ENCODE results near the gene ACER3. TPM values are rescaled to one million over a fixed set of nuclear protein-coding genes. Genes with fewer than 3 reads are reported as not detected.

The ACER3 gene
- total and polyA plus RNA-seq, 5 experiments from 2014 or later, result 3.1 to 7.8 (median 6.3) TPM

- no peak for ATAC-seq
- DNase-seq, result no peak
- no peak overlapping the region for H3K27ac Mint-ChIP-seq
- POLR2A ChIA-PET, result no interaction called here
- no peak overlapping the region for H3K4me3 Mint-ChIP-seq
- H3K9me3 Mint-ChIP-seq, result no peaks in the 10 kb centered on the region
- no peaks in the 10 kb centered on the region for H3K36me3 Mint-ChIP-seq
- H3K4me1 Mint-ChIP-seq, result no peaks in the 10 kb centered on the region
- peaks cover 15 to 37% (median 25%) of the 10 kb centered on the region in 5 donors for H3K27me3 Mint-ChIP-seq
Observed at GRCh38 chr11:77029829-77030228, 169.1 kb downstream of the ACER3 start.

- ATAC-seq, result no peak
- no peak for DNase-seq
- Mint-ChIP-seq H3K27ac (no peak overlapping the region), H3K27me3 (peaks cover 15 to 39% (median 25%) of the 10 kb centered on the region in 5 donors), H3K36me3 (no peaks in the 10 kb centered on the region), H3K9me3 (no peaks in the 10 kb centered on the region), H3K4me1 (no peaks in the 10 kb centered on the region), H3K4me3 (no peak overlapping the region)
- POLR2A ChIA-PET, result no interaction called here
Observed at GRCh38 chr11:77030834-77031414, 170.2 kb downstream of the ACER3 start.

GRCh38 chr11:77031599-77031998 is 170.9 kb downstream of the ACER3 start:
- H3K4me3 Mint-ChIP-seq, result no peak overlapping the region
- POLR2A ChIA-PET, result no interaction called here
- H3K27ac Mint-ChIP-seq, result no peak overlapping the region
- H3K9me3 Mint-ChIP-seq, result no peaks in the 10 kb centered on the region
- DNase-seq, result no peak
- ATAC-seq, result no peak
- H3K36me3 Mint-ChIP-seq, result no peaks in the 10 kb centered on the region
- peaks cover 17 to 46% (median 28%) of the 10 kb centered on the region in 5 donors for H3K27me3 Mint-ChIP-seq
- no peaks in the 10 kb centered on the region for H3K4me1 Mint-ChIP-seq

GRCh38 chr11:77035039-77035438 is 174.3 kb downstream of the ACER3 start:
- Mint-ChIP-seq H3K4me3 (no peak overlapping the region), H3K27ac (no peak overlapping the region), H3K27me3 (peaks cover 26 to 54% (median 42%) of the 10 kb centered on the region in 5 donors), H3K4me1 (peaks cover 4 to 9% (median 9%) of the 10 kb centered on the region in 4 donors), H3K9me3 (peaks cover 0 to 2% (median 0%) of the 10 kb centered on the region in 9 donors), H3K36me3 (no peaks in the 10 kb centered on the region)
- no peak for DNase-seq
- POLR2A ChIA-PET, result no interaction called here
- no peak for ATAC-seq

- Mint-ChIP-seq H3K4me1 (peaks cover 4 to 10% (median 9%) of the 10 kb centered on the region in 4 donors), H3K27me3 (peaks cover 22 to 54% (median 39%) of the 10 kb centered on the region in 5 donors), H3K27ac (no peak overlapping the region), H3K9me3 (peaks cover 0 to 2% (median 0%) of the 10 kb centered on the region in 9 donors), H3K4me3 (no peak overlapping the region), H3K36me3 (no peaks in the 10 kb centered on the region)
- DNase-seq (no peak), ATAC-seq (no peak)
- POLR2A ChIA-PET, result no interaction called here
Observed at GRCh38 chr11:77035580-77035979, 174.9 kb downstream of the ACER3 start.

GRCh38 chr11:77036398-77036797 is 175.7 kb downstream of the ACER3 start:
- Mint-ChIP-seq H3K9me3 (peaks cover 0 to 2% (median 0%) of the 10 kb centered on the region in 9 donors), H3K36me3 (no peaks in the 10 kb centered on the region), H3K4me3 (no peak overlapping the region), H3K4me1 (peaks cover 4 to 13% (median 9%) of the 10 kb centered on the region in 4 donors), H3K27ac (no peak overlapping the region), H3K27me3 (peaks cover 22 to 54% (median 39%) of the 10 kb centered on the region in 5 donors)
- DNase-seq (no peak), ATAC-seq (no peak)
- POLR2A ChIA-PET, result no interaction called here

- Mint-ChIP-seq H3K4me3 (peak overlapping the region in 1 of 10 donors; percentile 27), H3K27me3 (peaks cover 21 to 55% (median 39%) of the 10 kb centered on the region in 5 donors), H3K4me1 (peaks cover 4 to 13% (median 9%) of the 10 kb centered on the region in 4 donors), H3K27ac (peak overlapping the region in 2 of 10 donors; percentile 21 to 45), H3K9me3 (peaks cover 0 to 2% (median 0%) of the 10 kb centered on the region in 9 donors), H3K36me3 (no peaks in the 10 kb centered on the region)
- DNase-seq (no peak), ATAC-seq (no peak)
- POLR2A ChIA-PET, result no interaction called here
Observed at GRCh38 chr11:77037057-77037456, 176.3 kb downstream of the ACER3 start.

- POLR2A ChIA-PET, result no interaction called here
- peak overlapping the region in 1 of 10 donors; percentile 8 for H3K27ac Mint-ChIP-seq
- peaks cover 4 to 13% (median 9%) of the 10 kb centered on the region in 4 donors for H3K4me1 Mint-ChIP-seq
- H3K4me3 Mint-ChIP-seq, result peak overlapping the region in 9 of 10 donors; percentile 23 to 80 (median 71)
- peaks cover 23 to 63% (median 46%) of the 10 kb centered on the region in 5 donors for H3K27me3 Mint-ChIP-seq
- no peak for DNase-seq
- ATAC-seq, result no peak
- H3K36me3 Mint-ChIP-seq, result no peaks in the 10 kb centered on the region
- peaks cover 0 to 2% (median 0%) of the 10 kb centered on the region in 9 donors for H3K9me3 Mint-ChIP-seq
Observed at GRCh38 chr11:77038029-77038824, 177.5 kb downstream of the ACER3 start.

- H3K27me3 Mint-ChIP-seq, result peaks cover 23 to 66% (median 47%) of the 10 kb centered on the region in 5 donors
- H3K9me3 Mint-ChIP-seq, result peaks cover 0 to 2% (median 0%) of the 10 kb centered on the region in 9 donors
- peaks cover 4 to 13% (median 9%) of the 10 kb centered on the region in 4 donors for H3K4me1 Mint-ChIP-seq
- H3K36me3 Mint-ChIP-seq, result no peaks in the 10 kb centered on the region
- POLR2A ChIA-PET, result no interaction called here
- DNase-seq, result no peak
- ATAC-seq, result no peak
- peak overlapping the region in 3 of 10 donors; percentile 8 to 74 (median 51) for H3K27ac Mint-ChIP-seq
- peak overlapping the region; percentile 9 to 80 (median 72) for H3K4me3 Mint-ChIP-seq
Observed at GRCh38 chr11:77038825-77039326, 178.2 kb downstream of the ACER3 start.

- Mint-ChIP-seq H3K4me1 (peaks cover 4 to 13% (median 9%) of the 10 kb centered on the region in 4 donors), H3K36me3 (no peaks in the 10 kb centered on the region), H3K4me3 (peak overlapping the region in 9 of 10 donors; percentile 22 to 77 (median 63)), H3K27ac (peak overlapping the region in 1 of 10 donors; percentile 26), H3K27me3 (peaks cover 25 to 72% (median 50%) of the 10 kb centered on the region in 5 donors), H3K9me3 (peaks cover 0 to 2% (median 0%) of the 10 kb centered on the region in 9 donors)
- ATAC-seq, result peak; percentile 89 to 91
- POLR2A ChIA-PET, result no interaction called here
- peak in 5 of 10 donors; percentile 17 to 38 (median 29) for DNase-seq
Observed at GRCh38 chr11:77039491-77040400, 179.0 kb downstream of the ACER3 start.

- Mint-ChIP-seq H3K9me3 (peaks cover 0 to 2% (median 0%) of the 10 kb centered on the region in 9 donors), H3K4me1 (peaks cover 4 to 13% (median 9%) of the 10 kb centered on the region in 4 donors), H3K27ac (no peak overlapping the region), H3K36me3 (no peaks in the 10 kb centered on the region), H3K4me3 (peak overlapping the region in 5 of 10 donors; percentile 10 to 64 (median 47)), H3K27me3 (peaks cover 25 to 79% (median 53%) of the 10 kb centered on the region in 5 donors)
- POLR2A ChIA-PET, result interaction anchor here (0.9 kb wide), 1 partner anchor 14 kb away, joined by 3 read pairs; no protein-coding TSS in a partner anchor
- DNase-seq (no peak), ATAC-seq (no peak)
Observed at GRCh38 chr11:77040401-77040777, 179.7 kb downstream of the ACER3 start.

- POLR2A ChIA-PET, result interaction anchor here (0.9 kb wide), 1 partner anchor 15 kb away, joined by 3 read pairs; no protein-coding TSS in a partner anchor
- Mint-ChIP-seq H3K27me3 (peaks cover 25 to 81% (median 54%) of the 10 kb centered on the region in 5 donors), H3K27ac (no peak overlapping the region), H3K4me1 (peaks cover 4 to 15% (median 9%) of the 10 kb centered on the region in 4 donors), H3K9me3 (peaks cover 0 to 2% (median 0%) of the 10 kb centered on the region in 9 donors), H3K36me3 (no peaks in the 10 kb centered on the region), H3K4me3 (peak overlapping the region; percentile 10 to 64 (median 44))
- ATAC-seq, result no peak
- no peak for DNase-seq
Observed at GRCh38 chr11:77040889-77041288, 180.2 kb downstream of the ACER3 start.
